CD4-positive, alpha-beta T cell treated with Interleukin-15 for 1 hour (primary cell): ENCODE data around the gene CARD9.
"Not testable (repeated sequence)": the region's sequence is repeated elsewhere in the genome, so short reads cannot be mapped to it uniquely, and the experiment has no call there.

ENCODE experiments used
- DNase-seq: peaks from one replicate; pipeline ENCODE4 v3.0.0-alpha.2; 2020

Gene CARD9

GRCh38 chr9:136373300-136374182, at the start of gene CARD9:
Gene CARD9 (minus strand): TSS chr9:136373669. CDS start chr9:136372078, 1,591 bp downstream.
- DNase-seq = peak; percentile 56

GRCh38 chr9:136422876-136423275, 49.4 kb upstream of the CARD9 start:
- no peak for DNase-seq

- DNase-seq = no peak
Observed at GRCh38 chr9:136421791-136422190, 48.3 kb upstream of the CARD9 start.

GRCh38 chr9:136419092-136419420, 45.6 kb upstream of the CARD9 start:
- no peak for DNase-seq

- DNase-seq = no peak
Observed at GRCh38 chr9:136418182-136419091, 45.0 kb upstream of the CARD9 start.

GRCh38 chr9:136416914-136417313, 43.4 kb upstream of the CARD9 start:
- DNase-seq = no peak

- no peak for DNase-seq
Observed at GRCh38 chr9:136416427-136416826, 43.0 kb upstream of the CARD9 start.

- DNase-seq = no peak
Observed at GRCh38 chr9:136412962-136413361, 39.5 kb upstream of the CARD9 start.

- DNase-seq = no peak
Observed at GRCh38 chr9:136411378-136411777, 37.9 kb upstream of the CARD9 start.

GRCh38 chr9:136410500-136411287, 37.2 kb upstream of the CARD9 start, which contains the start of the genes ENTR1 and PMPCA:
Gene ENTR1 (minus strand): TSS chr9:136410614. CDS start chr9:136410397, 217 bp downstream.
Gene PMPCA (plus strand): TSS chr9:136410658. CDS start chr9:136410669, 11 bp downstream.
- peak; percentile 92 for DNase-seq

- no peak for DNase-seq
Observed at GRCh38 chr9:136409557-136410455, 36.3 kb upstream of the CARD9 start.

GRCh38 chr9:136407911-136408310, 34.4 kb upstream of the CARD9 start:
- DNase-seq = no peak

- DNase-seq = not testable (repeated sequence)
Observed at GRCh38 chr9:136407061-136407460, 33.6 kb upstream of the CARD9 start.

- not testable (repeated sequence) for DNase-seq
Observed at GRCh38 chr9:136405904-136406303, 32.4 kb upstream of the CARD9 start.

GRCh38 chr9:136405481-136405880, 32.0 kb upstream of the CARD9 start:
- no peak for DNase-seq

GRCh38 chr9:136404801-136405136, 31.3 kb upstream of the CARD9 start:
- no peak for DNase-seq

GRCh38 chr9:136403915-136404800, 30.7 kb upstream of the CARD9 start:
- no peak for DNase-seq

GRCh38 chr9:136403538-136403914, 30.1 kb upstream of the CARD9 start:
- peak; percentile 80 for DNase-seq

GRCh38 chr9:136402067-136402466, 28.6 kb upstream of the CARD9 start:
- DNase-seq = no peak

GRCh38 chr9:136401173-136401922, 27.9 kb upstream of the CARD9 start:
- no peak for DNase-seq
